CD4-positive, alpha-beta T cell treated with Interleukin-6 for 4 hours (primary cell): Measurements from ENCODE around the gene DZANK1.
"Not testable (repeated sequence)": the region's sequence is repeated elsewhere in the genome, so short reads cannot be mapped to it uniquely, and the experiment has no call there.

Experiments used
- DNase-seq: peaks from one replicate; pipeline ENCODE4 v3.0.0-alpha.2; 2020; ENCODE audit warnings: mixed read lengths

Gene DZANK1

GRCh38 chr20:18375551-18375950, 91.3 kb downstream of the DZANK1 start:
- DNase-seq = not testable (repeated sequence)

GRCh38 chr20:18372296-18372695, 94.5 kb downstream of the DZANK1 start:
- DNase-seq = no peak

- DNase-seq = no peak
Measured at GRCh38 chr20:18364768-18365167, 102.1 kb downstream of the DZANK1 start.

GRCh38 chr20:18363708-18364107, 103.1 kb downstream of the DZANK1 start:
- DNase-seq = no peak

- no peak for DNase-seq
Measured at GRCh38 chr20:18362916-18363315, 103.9 kb downstream of the DZANK1 start.

- no peak for DNase-seq
Measured at GRCh38 chr20:18361678-18362077, 105.2 kb downstream of the DZANK1 start.

- DNase-seq = no peak
Measured at GRCh38 chr20:18360635-18361034, 106.2 kb downstream of the DZANK1 start.

GRCh38 chr20:18359854-18360253, 107.0 kb downstream of the DZANK1 start:
- no peak for DNase-seq

GRCh38 chr20:18349749-18350148, 117.1 kb downstream of the DZANK1 start:
- DNase-seq = not testable (repeated sequence)
